ENCODE measurements around the gene EXOSC9. TPM values are rescaled to one million over a fixed set of nuclear protein-coding genes. Genes with fewer than 3 reads are reported as not detected.

EXOSC9 gene
- total RNA-seq, 4 donors from 2014 or later, result 13.4 to 28.8 (median 19.9) TPM

GRCh38 chr4:121789455-121789854, 11.7 kb upstream of the EXOSC9 start:
- Histone ChIP-seq H3K27ac (no peak overlapping the region), H3K4me1 (no peaks in the 10 kb centered on the region), H3K4me3 (no peak overlapping the region), H3K36me3 (no peaks in the 10 kb centered on the region), H3K27me3 (peaks cover 0 to 5% (median 2%) of the 10 kb centered on the region in 3 donors), H3K9me3 (no peaks in the 10 kb centered on the region)
- ATAC-seq (no peak), DNase-seq (no peak)
- in situ Hi-C loops (cut with MboI; ENCODE audit: low sequenced_read_pairs in 4 of 4) (no loop called here), intact Hi-C loops (cut with DNase I; ENCODE audit: low total_unique reads) (no loop called here)
- TF ChIP-seq POLR2A (IDR thresholded peaks at IDR 0.05), result no peak
- no peak for TF ChIP-seq CTCF (IDR thresholded peaks at IDR 0.05 in 4 of 5, conservative IDR thresholded peaks at IDR 0.05 in 1 of 5)

- in situ Hi-C loops (cut with MboI; ENCODE audit: low sequenced_read_pairs in 4 of 4), result no loop called here
- ATAC-seq (no peak), DNase-seq (no peak)
These were observed 10.9 kb upstream of the EXOSC9 start for GRCh38 chr4:121789960-121790829.

GRCh38 chr4:121790976-121791375, 10.1 kb upstream of the EXOSC9 start:
- no peak for TF ChIP-seq POLR2A (IDR thresholded peaks at IDR 0.05)
- TF ChIP-seq CTCF (IDR thresholded peaks at IDR 0.05 in 4 of 5, conservative IDR thresholded peaks at IDR 0.05 in 1 of 5), result no peak
- intact Hi-C loops (cut with DNase I; ENCODE audit: low total_unique reads) (no loop called here), in situ Hi-C loops (cut with MboI; ENCODE audit: low sequenced_read_pairs in 4 of 4) (no loop called here)
- Histone ChIP-seq H3K4me1 (no peaks in the 10 kb centered on the region), H3K4me3 (no peak overlapping the region), H3K9me3 (no peaks in the 10 kb centered on the region), H3K36me3 (no peaks in the 10 kb centered on the region), H3K27me3 (peaks cover 0 to 5% (median 0%) of the 10 kb centered on the region in 3 donors), H3K27ac (no peak overlapping the region)
- DNase-seq, result no peak
- ATAC-seq, result no peak

More at GRCh38 chr4:121789960-121790829, 10.9 kb upstream of the EXOSC9 start:
- Histone ChIP-seq H3K4me1 (no peaks in the 10 kb centered on the region), H3K9me3 (no peaks in the 10 kb centered on the region), H3K4me3 (no peak overlapping the region), H3K27me3 (peaks cover 0 to 5% (median 0%) of the 10 kb centered on the region in 3 donors), H3K36me3 (no peaks in the 10 kb centered on the region), H3K27ac (no peak overlapping the region)
- TF ChIP-seq CTCF (IDR thresholded peaks at IDR 0.05 in 4 of 5, conservative IDR thresholded peaks at IDR 0.05 in 1 of 5) (no peak), POLR2A (IDR thresholded peaks at IDR 0.05) (no peak)
- intact Hi-C loops (cut with DNase I; ENCODE audit: low total_unique reads), result no loop called here

- intact Hi-C loops (cut with DNase I; ENCODE audit: low total_unique reads), result no loop called here
- no peak overlapping the region for H3K4me3 ChIP-seq
- ATAC-seq (no peak), DNase-seq (no peak)
- no peaks in the 10 kb centered on the region for H3K36me3 ChIP-seq
- no peak for TF ChIP-seq POLR2A (IDR thresholded peaks at IDR 0.05)
- TF ChIP-seq CTCF (IDR thresholded peaks at IDR 0.05 in 4 of 5, conservative IDR thresholded peaks at IDR 0.05 in 1 of 5), result no peak
- in situ Hi-C loops (cut with MboI; ENCODE audit: low sequenced_read_pairs in 4 of 4), result no loop called here
- no peaks in the 10 kb centered on the region for H3K9me3 ChIP-seq
- no peak overlapping the region for H3K27ac ChIP-seq
- H3K27me3 ChIP-seq, result peaks cover 0 to 5% (median 0%) of the 10 kb centered on the region in 3 donors
- no peaks in the 10 kb centered on the region for H3K4me1 ChIP-seq
These were observed 9.6 kb upstream of the EXOSC9 start for GRCh38 chr4:121791481-121791880.
